Measurements from ENCODE around the gene KCNN3. TPM values are rescaled to one million over a fixed set of nuclear protein-coding genes. Genes with fewer than 3 reads are reported as not detected.

KCNN3 gene
- total RNA-seq, 4 donors from 2014 or later: 3.5 to 5.6 (median 4.4) TPM

- Histone ChIP-seq H3K4me1 (no peaks in the 10 kb centered on the region), H3K9me3 (no peaks in the 10 kb centered on the region), H3K4me3 (replicated peaks in 1 of 3) (no peak overlapping the region), H3K36me3 (no peaks in the 10 kb centered on the region), H3K27me3 (no peaks in the 10 kb centered on the region), H3K27ac (no peak overlapping the region)
- intact Hi-C loops (cut with DNase I): no loop called here
- TF ChIP-seq POLR2A (IDR thresholded peaks at IDR 0.05) (no peak), CTCF (IDR thresholded peaks at IDR 0.05) (no peak)
- no peak for DNase-seq
- 74 to 87% methylated on average over 5 of the region's 5 CpGs for WGBS, 2 donors
Measured at GRCh38 chr1:154745286-154745731, 124.8 kb downstream of the KCNN3 start.

GRCh38 chr1:154744352-154745035 lies 125.6 kb downstream of the KCNN3 start:
- no peak for DNase-seq
- intact Hi-C loops (cut with DNase I): no loop called here
- no peak overlapping the region for H3K4me3 ChIP-seq (replicated peaks in 1 of 3)
- no peaks in the 10 kb centered on the region for H3K27me3 ChIP-seq
- no peaks in the 10 kb centered on the region for H3K36me3 ChIP-seq
- H3K9me3 ChIP-seq: no peaks in the 10 kb centered on the region
- 93% methylated on average over 9 of the region's 9 CpGs for WGBS, 2 donors
- TF ChIP-seq POLR2A (IDR thresholded peaks at IDR 0.05): no peak
- no peaks in the 10 kb centered on the region for H3K4me1 ChIP-seq
- H3K27ac ChIP-seq: no peak overlapping the region

- Histone ChIP-seq H3K4me3 (replicated peaks in 1 of 3) (no peak overlapping the region), H3K27me3 (no peaks in the 10 kb centered on the region), H3K27ac (no peak overlapping the region), H3K4me1 (no peaks in the 10 kb centered on the region), H3K9me3 (no peaks in the 10 kb centered on the region), H3K36me3 (no peaks in the 10 kb centered on the region)
- 32 to 49% methylated on average over 7 to 9 of the region's 9 CpGs for WGBS, 2 donors
- intact Hi-C loops (cut with DNase I): no loop called here
- DNase-seq: peak; percentile 67 to 79
- TF ChIP-seq POLR2A (IDR thresholded peaks at IDR 0.05): no peak
- TF ChIP-seq CTCF (IDR thresholded peaks at IDR 0.05): no peak
Measured at GRCh38 chr1:154743526-154744036, 126.5 kb downstream of the KCNN3 start.

GRCh38 chr1:154742606-154743005 lies 127.5 kb downstream of the KCNN3 start:
- H3K9me3 ChIP-seq: no peaks in the 10 kb centered on the region
- H3K4me3 ChIP-seq (replicated peaks in 1 of 3): no peak overlapping the region
- H3K27ac ChIP-seq: no peak overlapping the region
- no peaks in the 10 kb centered on the region for H3K4me1 ChIP-seq
- no peaks in the 10 kb centered on the region for H3K27me3 ChIP-seq
- H3K36me3 ChIP-seq: no peaks in the 10 kb centered on the region
- intact Hi-C loops (cut with DNase I): no loop called here
- DNase-seq: no peak
- TF ChIP-seq CTCF (IDR thresholded peaks at IDR 0.05): no peak
- 84 to 95% methylated on average over 11 of the region's 11 CpGs for WGBS, 2 donors

- Histone ChIP-seq H3K4me1 (no peaks in the 10 kb centered on the region), H3K36me3 (no peaks in the 10 kb centered on the region), H3K9me3 (no peaks in the 10 kb centered on the region), H3K27me3 (no peaks in the 10 kb centered on the region), H3K4me3 (replicated peaks in 1 of 3) (no peak overlapping the region), H3K27ac (no peak overlapping the region)
- intact Hi-C loops (cut with DNase I): no loop called here
- DNase-seq: no peak
- 72 to 75% methylated on average over 15 of the region's 15 CpGs for WGBS, 2 donors
- no peak for TF ChIP-seq CTCF (IDR thresholded peaks at IDR 0.05)
- TF ChIP-seq POLR2A (IDR thresholded peaks at IDR 0.05): no peak
Measured at GRCh38 chr1:154741741-154742495, 128.2 kb downstream of the KCNN3 start.
